Retinal pigment epithelial cell (primary cell): Measurements from ENCODE around the gene SIK3.

Experiments used
- DNase-seq: peaks from one replicate; pipeline ENCODE4 v3.0.0-alpha.2; 2010; ENCODE audit warnings: low read depth
- H3K4me3 ChIP-seq: 2 replicates; pipeline ENCODE4 v1.5.1; 2011; ENCODE audit warnings: mild to moderate bottlenecking, low read length, control low read depth, moderate library complexity
- CTCF ChIP-seq: conservative IDR thresholded peaks from 2 replicates; pipeline ENCODE4 v1.5.1; 2011; ENCODE audit warnings: low read depth, low read length, control low read depth, inconsistent platforms

The SIK3 gene

GRCh38 chr11:116893437-116893836 is 204.8 kb downstream of the SIK3 start:
- TF ChIP-seq CTCF: no peak
- no peak overlapping the region for H3K4me3 ChIP-seq

GRCh38 chr11:116892374-116892773 is 205.9 kb downstream of the SIK3 start:
- TF ChIP-seq CTCF: no peak
- no peak for DNase-seq
- no peak overlapping the region for H3K4me3 ChIP-seq

More at GRCh38 chr11:116893437-116893836, 204.8 kb downstream of the SIK3 start:
- DNase-seq: no peak

GRCh38 chr11:116891746-116892145 is 206.5 kb downstream of the SIK3 start:
- no peak for TF ChIP-seq CTCF
- no peak for DNase-seq
- no peak overlapping the region for H3K4me3 ChIP-seq

- TF ChIP-seq CTCF: no peak
- no peak overlapping the region for H3K4me3 ChIP-seq
- no peak for DNase-seq
Observed at GRCh38 chr11:116890607-116891006, 207.6 kb downstream of the SIK3 start.

- no peak for TF ChIP-seq CTCF
- H3K4me3 ChIP-seq: no peak overlapping the region
- DNase-seq: no peak
Observed at GRCh38 chr11:116890193-116890592, 208.0 kb downstream of the SIK3 start.

GRCh38 chr11:116888884-116889549 is 209.2 kb downstream of the SIK3 start:
- TF ChIP-seq CTCF: no peak
- H3K4me3 ChIP-seq: no peak overlapping the region
- no peak for DNase-seq

GRCh38 chr11:116888024-116888423 is 210.2 kb downstream of the SIK3 start:
- no peak overlapping the region for H3K4me3 ChIP-seq
- TF ChIP-seq CTCF: no peak
- no peak for DNase-seq
